Osteoblast (primary cell): ENCODE data around the gene ZDHHC18. TPM values are rescaled to one million over a fixed set of nuclear protein-coding genes. Genes with fewer than 3 reads are reported as not detected.

Source experiments
- DNase-seq: peaks from one replicate; pipeline ENCODE4 v3.0.0; 2011; ENCODE audit warnings: low spot score, mixed read lengths; ENCODE audit not compliant: insufficient read length; ENCODE audit errors: missing footprints
- H2AFZ ChIP-seq: 2 replicates; pipeline ENCODE4 v1.6.0; 2011; ENCODE audit warnings: mild to moderate bottlenecking, low read length
- H3K27ac ChIP-seq: 2 replicates; pipeline ENCODE4 v1.5.1; 2011; ENCODE audit warnings: mild to moderate bottlenecking, low read depth, low read length, moderate library complexity
- H3K27me3 ChIP-seq: 2 replicates; pipeline ENCODE4 v1.6.0; 2012; ENCODE audit warnings: mild to moderate bottlenecking, control low read depth, inconsistent platforms, low read length, moderate library complexity; ENCODE audit not compliant: insufficient read depth
- H3K36me3 ChIP-seq: 2 replicates; pipeline ENCODE4 v1.5.1; 2011; ENCODE audit warnings: mild to moderate bottlenecking, low read length, control low read depth, moderate library complexity; ENCODE audit not compliant: insufficient read depth
- H3K4me1 ChIP-seq: 2 replicates; pipeline ENCODE4 v1.5.1; 2011; ENCODE audit warnings: mild to moderate bottlenecking, low read length, control low read depth, moderate library complexity; ENCODE audit not compliant: insufficient read depth
- H3K4me2 ChIP-seq: 2 replicates; pipeline ENCODE4 v1.6.0; 2011; ENCODE audit warnings: mild to moderate bottlenecking, low read length; ENCODE audit not compliant: insufficient read depth
- H3K4me3 ChIP-seq: fragments of 200-600 bp; sonication (generic); 3 replicates; pipeline ENCODE4 v1.5.1; 2012; ENCODE audit warnings: mild to moderate bottlenecking, low read length, inconsistent platforms; ENCODE audit not compliant: insufficient read depth
- H3K79me2 ChIP-seq: 2 replicates; pipeline ENCODE4 v1.6.0; 2012; ENCODE audit warnings: mild to moderate bottlenecking, low read length, control low read depth, inconsistent platforms; ENCODE audit not compliant: insufficient read depth
- H3K9me3 ChIP-seq: 2 replicates; pipeline ENCODE4 v1.5.1; 2011; ENCODE audit warnings: low read depth, low read length, control low read depth
- H4K20me1 ChIP-seq: 2 replicates; pipeline ENCODE4 v1.6.0; 2012; ENCODE audit warnings: mild to moderate bottlenecking, low read length, control low read depth; ENCODE audit not compliant: insufficient read depth
- total RNA-seq: library from RNA; depleted of rRNA; stranded (reverse); fragments of >200 nt; gene quantifications from 2 replicates; pipeline ENCODE4 v1.2.3, GENCODE V29; 2012
- TF ChIP-seq, protein P1 (sequence below): IDR thresholded peaks from 2 replicates; pipeline ENCODE4 v1.5.1; 2011; ENCODE audit warnings: mild to moderate bottlenecking, low read depth, low read length, moderate library complexity; ENCODE audit errors: extremely low read depth

ZDHHC18 gene
- total RNA-seq, 1 donor, result 7.6 TPM

- H3K36me3 ChIP-seq, result peaks cover 39% of the 10 kb centered on the region
- TF ChIP-seq, protein P1, sequence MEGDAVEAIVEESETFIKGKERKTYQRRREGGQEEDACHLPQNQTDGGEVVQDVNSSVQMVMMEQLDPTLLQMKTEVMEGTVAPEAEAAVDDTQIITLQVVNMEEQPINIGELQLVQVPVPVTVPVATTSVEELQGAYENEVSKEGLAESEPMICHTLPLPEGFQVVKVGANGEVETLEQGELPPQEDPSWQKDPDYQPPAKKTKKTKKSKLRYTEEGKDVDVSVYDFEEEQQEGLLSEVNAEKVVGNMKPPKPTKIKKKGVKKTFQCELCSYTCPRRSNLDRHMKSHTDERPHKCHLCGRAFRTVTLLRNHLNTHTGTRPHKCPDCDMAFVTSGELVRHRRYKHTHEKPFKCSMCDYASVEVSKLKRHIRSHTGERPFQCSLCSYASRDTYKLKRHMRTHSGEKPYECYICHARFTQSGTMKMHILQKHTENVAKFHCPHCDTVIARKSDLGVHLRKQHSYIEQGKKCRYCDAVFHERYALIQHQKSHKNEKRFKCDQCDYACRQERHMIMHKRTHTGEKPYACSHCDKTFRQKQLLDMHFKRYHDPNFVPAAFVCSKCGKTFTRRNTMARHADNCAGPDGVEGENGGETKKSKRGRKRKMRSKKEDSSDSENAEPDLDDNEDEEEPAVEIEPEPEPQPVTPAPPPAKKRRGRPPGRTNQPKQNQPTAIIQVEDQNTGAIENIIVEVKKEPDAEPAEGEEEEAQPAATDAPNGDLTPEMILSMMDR, result no peak
- no peak for DNase-seq
Observed at GRCh38 chr1:26856181-26856580, 29.7 kb downstream of the ZDHHC18 start.

DNA sequence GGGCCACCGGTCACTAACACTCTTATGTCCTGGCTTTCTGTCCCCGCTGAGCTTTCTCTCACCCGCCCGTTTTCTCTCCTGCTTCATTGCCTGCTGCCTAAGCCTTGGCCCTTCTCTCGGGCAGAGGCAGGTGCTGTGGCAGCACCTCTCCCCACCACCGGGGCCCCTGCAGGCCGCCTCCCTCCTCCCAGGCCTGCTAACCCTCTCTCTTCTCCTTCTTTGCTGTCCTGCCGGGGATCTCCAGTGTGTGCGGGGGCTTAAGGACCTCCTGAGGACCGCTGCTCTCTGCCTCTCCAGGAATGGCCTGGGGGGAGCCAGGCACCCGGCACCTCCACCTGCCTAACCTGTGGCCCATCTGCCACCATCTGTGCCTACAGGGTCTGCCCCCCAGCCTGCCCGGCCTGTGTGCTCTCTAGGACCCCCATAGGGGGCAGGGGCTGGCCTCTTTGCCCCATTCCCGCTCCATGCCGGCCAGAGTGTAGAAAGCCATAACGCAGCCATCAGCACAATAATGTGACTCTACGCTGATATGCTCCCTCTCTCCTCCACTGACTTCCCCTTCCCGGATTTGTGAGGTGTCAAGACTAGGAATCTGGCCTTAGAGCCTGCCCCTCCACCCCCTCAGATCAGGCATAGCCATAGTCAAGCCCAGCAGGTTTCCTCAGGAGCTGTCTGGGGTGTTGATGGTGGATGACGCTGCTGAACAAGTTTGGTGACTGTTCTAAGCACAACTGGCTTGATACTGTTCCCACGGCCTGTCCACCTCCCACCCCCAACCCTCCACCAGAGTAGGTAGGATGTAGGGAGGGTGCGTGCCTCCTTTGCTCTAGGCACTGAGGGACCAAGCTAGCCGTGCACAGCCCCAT is 30.3 kb downstream of the ZDHHC18 start:
- no peak overlapping the region for H3K4me3 ChIP-seq
- peaks cover 32% of the 10 kb centered on the region for H3K36me3 ChIP-seq
- no peak overlapping the region for H2AFZ ChIP-seq
- H3K27me3 ChIP-seq, result no peaks in the 10 kb centered on the region
- H3K9me3 ChIP-seq, result no peaks in the 10 kb centered on the region
- peak; percentile 80 for DNase-seq
- H3K27ac ChIP-seq, result no peak overlapping the region
- peaks cover 13% of the 10 kb centered on the region for H4K20me1 ChIP-seq
- TF ChIP-seq, protein P1, result no peak
- no peaks in the 10 kb centered on the region for H3K79me2 ChIP-seq
- H3K4me2 ChIP-seq, result no peak overlapping the region
- peaks cover 8% of the 10 kb centered on the region for H3K4me1 ChIP-seq

More at GRCh38 chr1:26856181-26856580, 29.7 kb downstream of the ZDHHC18 start:
- Histone ChIP-seq H2AFZ (no peak overlapping the region), H4K20me1 (peaks cover 13% of the 10 kb centered on the region), H3K27ac (no peak overlapping the region), H3K4me2 (no peak overlapping the region), H3K9me3 (no peaks in the 10 kb centered on the region), H3K4me1 (peaks cover 3% of the 10 kb centered on the region), H3K4me3 (no peak overlapping the region), H3K27me3 (no peaks in the 10 kb centered on the region), H3K79me2 (no peaks in the 10 kb centered on the region)

DNA sequence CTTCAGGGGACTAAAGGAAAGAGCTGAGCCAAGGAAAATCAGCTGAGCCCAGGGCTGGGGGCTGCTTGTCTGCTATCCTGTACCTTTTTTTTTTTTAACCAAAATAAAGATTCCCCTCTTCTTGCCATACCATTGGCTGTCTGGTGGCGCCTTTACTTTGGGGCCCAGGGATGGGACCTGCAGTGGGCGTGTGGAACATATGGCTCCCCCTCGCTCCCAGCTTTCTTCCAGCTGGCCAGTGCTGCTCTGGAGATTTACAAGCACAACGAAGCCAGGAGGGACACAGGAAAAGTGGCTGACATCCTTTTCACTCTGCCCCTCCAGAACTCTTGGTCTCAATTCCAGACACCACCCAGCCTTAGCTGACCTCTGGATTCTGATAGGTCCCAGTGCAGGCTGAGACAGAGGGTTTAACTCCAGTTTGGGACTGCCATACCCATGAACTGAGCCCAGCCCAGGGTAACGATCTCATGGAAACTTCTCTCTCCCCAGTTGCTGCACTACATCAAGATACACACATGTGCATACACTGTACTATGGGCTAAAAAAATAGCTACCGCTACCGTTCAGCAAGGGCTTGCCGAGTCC is 31.1 kb downstream of the ZDHHC18 start:
- Histone ChIP-seq H3K4me2 (no peak overlapping the region), H3K9me3 (no peaks in the 10 kb centered on the region), H3K79me2 (no peaks in the 10 kb centered on the region), H3K27me3 (no peaks in the 10 kb centered on the region), H3K4me3 (no peak overlapping the region), H2AFZ (no peak overlapping the region), H4K20me1 (peaks cover 10% of the 10 kb centered on the region), H3K36me3 (peaks cover 25% of the 10 kb centered on the region), H3K27ac (no peak overlapping the region), H3K4me1 (peaks cover 11% of the 10 kb centered on the region)
- no peak for DNase-seq
- TF ChIP-seq, protein P1, result no peak

DNA sequence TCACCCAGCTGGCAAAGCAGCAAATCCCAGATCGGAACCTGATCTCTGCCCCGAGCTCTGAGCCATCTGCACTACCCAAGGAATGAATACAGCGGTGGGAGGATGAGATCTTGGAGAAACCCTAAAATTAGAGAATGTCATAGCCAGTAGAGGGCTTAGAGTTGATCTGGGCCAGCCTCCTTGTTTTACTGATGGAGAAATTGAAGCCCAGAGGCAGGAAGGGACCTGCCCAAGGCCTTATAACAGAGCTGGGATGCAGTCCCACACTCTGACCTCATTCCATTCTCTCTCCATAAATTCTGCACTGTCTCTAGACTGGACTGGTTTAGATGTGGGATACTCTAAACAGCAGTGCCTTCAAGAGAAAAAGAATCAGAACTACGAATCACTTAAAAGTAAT is 31.7 kb downstream of the ZDHHC18 start:
- no peak for DNase-seq
- no peak overlapping the region for H2AFZ ChIP-seq
- H3K79me2 ChIP-seq, result no peaks in the 10 kb centered on the region
- H3K27ac ChIP-seq, result no peak overlapping the region
- no peak overlapping the region for H3K4me3 ChIP-seq
- no peak overlapping the region for H3K4me2 ChIP-seq
- H4K20me1 ChIP-seq, result peaks cover 9% of the 10 kb centered on the region
- peaks cover 11% of the 10 kb centered on the region for H3K4me1 ChIP-seq
- no peaks in the 10 kb centered on the region for H3K27me3 ChIP-seq
- peaks cover 20% of the 10 kb centered on the region for H3K36me3 ChIP-seq
- TF ChIP-seq, protein P1, result no peak
- no peaks in the 10 kb centered on the region for H3K9me3 ChIP-seq
